ENCODE results near the gene PAQR9. TPM values are rescaled to one million over a fixed set of nuclear protein-coding genes. Genes with fewer than 3 reads are reported as not detected.

PAQR9 gene
- total and polyA plus RNA-seq, 2 donors from 2014 or later: 0.09 TPM; not detected in 1

GRCh38 chr3:142930463-142930862 lies 33.0 kb downstream of the PAQR9 start:
- DNase-seq: no peak
- no peak overlapping the region for H3K9ac ChIP-seq (ENCODE audit: low read length in 3 of 3)
- H3K9me3 ChIP-seq (ENCODE audit: control insufficient read depth in 2 of 3, insufficient read depth in 1 of 3, low read length in 3 of 3): no peaks in the 10 kb centered on the region
- TF ChIP-seq CTCF (IDR thresholded peaks at IDR 0.05; ENCODE audit: borderline replicate concordance, extremely low read depth, insufficient read depth): no peak
- H3K4me3 ChIP-seq (ENCODE audit: low read length in 3 of 3): no peak overlapping the region
- H3K36me3 ChIP-seq (ENCODE audit: control insufficient read depth in 2 of 3, insufficient read depth in 3 of 3, low read length in 3 of 3): no peaks in the 10 kb centered on the region
- H3K27ac ChIP-seq (ENCODE audit: low read depth in 2 of 2, low read length in 2 of 2): no peak overlapping the region
- FAIRE-seq: no peak
- H3K4me1 ChIP-seq (ENCODE audit: control insufficient read depth in 2 of 3, insufficient read depth in 2 of 3, low read depth in 1 of 3, low read length in 3 of 3): no peaks in the 10 kb centered on the region
- H3K27me3 ChIP-seq (ENCODE audit: control insufficient read depth, insufficient read depth, low read length): no peaks in the 10 kb centered on the region
- intact Hi-C loops (cut with DNase I): no loop called here

GRCh38 chr3:142929890-142930289 lies 33.6 kb downstream of the PAQR9 start:
- no peaks in the 10 kb centered on the region for H3K9me3 ChIP-seq (ENCODE audit: control insufficient read depth in 2 of 3, insufficient read depth in 1 of 3, low read length in 3 of 3)
- H3K27ac ChIP-seq (ENCODE audit: low read depth in 2 of 2, low read length in 2 of 2): no peak overlapping the region
- H3K4me3 ChIP-seq (ENCODE audit: low read length in 3 of 3): no peak overlapping the region
- intact Hi-C loops (cut with DNase I): no loop called here
- H3K4me1 ChIP-seq (ENCODE audit: control insufficient read depth in 2 of 3, insufficient read depth in 2 of 3, low read depth in 1 of 3, low read length in 3 of 3): no peaks in the 10 kb centered on the region
- H3K9ac ChIP-seq (ENCODE audit: low read length in 3 of 3): no peak overlapping the region
- H3K36me3 ChIP-seq (ENCODE audit: control insufficient read depth in 2 of 3, insufficient read depth in 3 of 3, low read length in 3 of 3): no peaks in the 10 kb centered on the region
- DNase-seq (no peak), FAIRE-seq (no peak)
- TF ChIP-seq CTCF (IDR thresholded peaks at IDR 0.05; ENCODE audit: borderline replicate concordance, extremely low read depth, insufficient read depth): no peak
- H3K27me3 ChIP-seq (ENCODE audit: control insufficient read depth, insufficient read depth, low read length): no peaks in the 10 kb centered on the region

GRCh38 chr3:142929109-142929508 lies 34.4 kb downstream of the PAQR9 start:
- Histone ChIP-seq H3K36me3 (ENCODE audit: control insufficient read depth in 2 of 3, insufficient read depth in 3 of 3, low read length in 3 of 3) (no peaks in the 10 kb centered on the region), H3K4me1 (ENCODE audit: control insufficient read depth in 2 of 3, insufficient read depth in 2 of 3, low read depth in 1 of 3, low read length in 3 of 3) (no peaks in the 10 kb centered on the region), H3K27ac (ENCODE audit: low read depth in 2 of 2, low read length in 2 of 2) (no peak overlapping the region), H3K9ac (ENCODE audit: low read length in 3 of 3) (no peak overlapping the region), H3K4me3 (ENCODE audit: low read length in 3 of 3) (no peak overlapping the region), H3K9me3 (ENCODE audit: control insufficient read depth in 2 of 3, insufficient read depth in 1 of 3, low read length in 3 of 3) (no peaks in the 10 kb centered on the region), H3K27me3 (ENCODE audit: control insufficient read depth, insufficient read depth, low read length) (no peaks in the 10 kb centered on the region)
- intact Hi-C loops (cut with DNase I): no loop called here
- no peak for DNase-seq
- no peak for FAIRE-seq
- TF ChIP-seq CTCF (IDR thresholded peaks at IDR 0.05; ENCODE audit: borderline replicate concordance, extremely low read depth, insufficient read depth): peak; percentile 22

- Histone ChIP-seq H3K4me3 (ENCODE audit: low read length in 3 of 3) (no peak overlapping the region), H3K27ac (ENCODE audit: low read depth in 2 of 2, low read length in 2 of 2) (no peak overlapping the region), H3K4me1 (ENCODE audit: control insufficient read depth in 2 of 3, insufficient read depth in 2 of 3, low read depth in 1 of 3, low read length in 3 of 3) (no peaks in the 10 kb centered on the region), H3K27me3 (ENCODE audit: control insufficient read depth, insufficient read depth, low read length) (no peaks in the 10 kb centered on the region), H3K9ac (ENCODE audit: low read length in 3 of 3) (no peak overlapping the region), H3K9me3 (ENCODE audit: control insufficient read depth in 2 of 3, insufficient read depth in 1 of 3, low read length in 3 of 3) (no peaks in the 10 kb centered on the region), H3K36me3 (ENCODE audit: control insufficient read depth in 2 of 3, insufficient read depth in 3 of 3, low read length in 3 of 3) (no peaks in the 10 kb centered on the region)
- intact Hi-C loops (cut with DNase I): no loop called here
- no peak for FAIRE-seq
- DNase-seq: no peak
- TF ChIP-seq CTCF (IDR thresholded peaks at IDR 0.05; ENCODE audit: borderline replicate concordance, extremely low read depth, insufficient read depth): no peak
These were observed 37.0 kb downstream of the PAQR9 start for GRCh38 chr3:142926368-142926944.

Measured in kidney (tissue), 14 donors.